ENCODE results near the gene PDIA3.
"Not testable (repeated sequence)": the region's sequence is repeated elsewhere in the genome, so short reads cannot be mapped to it uniquely, and the experiment has no call there.

The PDIA3 gene

DNA sequence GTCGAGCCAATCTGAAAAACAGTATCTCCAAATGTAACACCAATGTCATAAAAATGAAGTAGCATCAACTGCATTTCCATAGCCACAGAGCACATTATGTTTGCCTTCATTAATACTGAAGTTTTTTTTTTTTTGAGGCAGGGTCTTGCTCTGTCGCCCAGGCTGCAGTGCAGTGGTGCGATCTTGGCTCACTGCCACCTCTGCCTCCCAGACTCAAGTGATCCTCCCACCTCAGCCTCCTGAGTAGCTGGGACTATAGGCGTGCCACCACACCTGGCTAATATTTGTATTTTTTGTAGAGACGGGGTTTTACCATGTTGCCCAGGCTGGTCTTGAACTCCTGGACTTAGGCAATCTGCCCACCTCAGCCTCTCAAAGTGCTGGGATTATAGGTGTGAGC lies 68.8 kb downstream of the PDIA3 start:
- DNase-seq (ENCODE audit: low read depth in 1 of 2, low spot score in 1 of 2), result not testable (repeated sequence)

DNA sequence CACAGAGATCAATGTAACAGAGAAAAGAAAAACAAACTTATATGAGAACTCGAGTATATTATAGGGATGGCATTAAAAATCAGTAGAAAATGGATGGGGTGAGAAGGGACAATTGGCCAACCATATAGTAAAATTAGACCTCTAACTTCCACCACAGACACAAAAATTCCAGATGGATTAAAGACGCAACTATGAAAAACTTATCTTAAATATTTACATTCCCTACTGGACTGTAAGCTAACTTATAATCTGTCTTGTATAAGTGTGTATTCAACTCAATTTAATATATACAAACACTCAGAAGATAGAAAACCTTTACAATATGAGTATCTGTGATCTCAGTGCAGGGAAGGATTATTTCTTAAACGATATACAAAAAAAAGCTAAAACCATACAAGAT lies 75.3 kb downstream of the PDIA3 start:
- no peak for DNase-seq (ENCODE audit: low read depth in 1 of 2, low spot score in 1 of 2)
